H9 (cell line): ENCODE results near the gene MLIP. TPM values are rescaled to one million over a fixed set of nuclear protein-coding genes. Genes with fewer than 3 reads are reported as not detected.

Experiments used
- DNase-seq: peaks from one replicate; pipeline ENCODE4 v3.0.0-alpha.2; 2017
- H2AFZ ChIP-seq: one replicate; pipeline ENCODE4 v1.6.1; 2013; ENCODE audit warnings: mild to moderate bottlenecking, low read length, control low read depth, moderate library complexity
- H2AK5ac ChIP-seq: 2 replicates; pipeline ENCODE4 v1.6.1; 2013; ENCODE audit warnings: low read length, control low read depth, mixed read lengths; ENCODE audit not compliant: insufficient read length
- H2BK120ac ChIP-seq: one replicate; pipeline ENCODE4 v1.6.1; 2013; ENCODE audit warnings: low read depth, mild to moderate bottlenecking, low read length, control low read depth, inconsistent platforms; ENCODE audit not compliant: poor library complexity, severe bottlenecking
- H2BK12ac ChIP-seq: 2 replicates; pipeline ENCODE4 v1.6.1; 2013; ENCODE audit warnings: low read length, control low read depth, mixed read lengths, low read depth; ENCODE audit not compliant: insufficient read length
- H2BK15ac ChIP-seq: 2 replicates; pipeline ENCODE4 v1.6.1; 2013; ENCODE audit warnings: low read depth, low read length, control low read depth
- H2BK20ac ChIP-seq: one replicate; pipeline ENCODE4 v1.6.1; 2013; ENCODE audit warnings: low read depth, mild to moderate bottlenecking, low read length, control low read depth, inconsistent platforms; ENCODE audit not compliant: poor library complexity, severe bottlenecking
- H2BK5ac ChIP-seq: 2 replicates; pipeline ENCODE4 v1.6.1; 2013; ENCODE audit warnings: low read length, control low read depth, mixed read lengths; ENCODE audit not compliant: insufficient read length
- H3K14ac ChIP-seq: 2 replicates; pipeline ENCODE4 v1.6.1; 2013; ENCODE audit warnings: low read length, control low read depth; ENCODE audit not compliant: insufficient read depth
- H3K18ac ChIP-seq: 2 replicates; pipeline ENCODE4 v1.6.1; 2013; ENCODE audit warnings: low read depth, mild to moderate bottlenecking, mixed read lengths, low read length, control low read depth; ENCODE audit not compliant: insufficient read length
- H3K23ac ChIP-seq: 2 replicates; pipeline ENCODE4 v1.6.1; 2013; ENCODE audit warnings: low read length, control low read depth, mixed read lengths, low read depth; ENCODE audit not compliant: insufficient read length
- H3K23me2 ChIP-seq: 2 replicates; pipeline ENCODE4 v1.6.1; 2013; ENCODE audit warnings: low read depth, mild to moderate bottlenecking, mixed read lengths, low read length, control low read depth; ENCODE audit not compliant: insufficient read length, poor library complexity, severe bottlenecking
- H3K27ac ChIP-seq: 2 replicates; pipeline ENCODE4 v1.5.1; 2013; ENCODE audit warnings: low read length, control low read depth, mixed read lengths, low read depth; ENCODE audit not compliant: insufficient read length
- H3K27me3 ChIP-seq: 2 replicates; pipeline ENCODE4 v1.6.1; 2013; ENCODE audit warnings: low read length, control low read depth, inconsistent platforms; ENCODE audit not compliant: insufficient read depth
- H3K4ac ChIP-seq: 2 replicates; pipeline ENCODE4 v1.6.1; 2013; ENCODE audit warnings: low read depth, mild to moderate bottlenecking, control low read depth, inconsistent platforms, low read length, moderate library complexity
- H3K4me1 ChIP-seq: 2 replicates; pipeline ENCODE4 v1.6.1; 2013; ENCODE audit warnings: low read length, control low read depth, inconsistent platforms; ENCODE audit not compliant: insufficient read depth
- H3K4me2 ChIP-seq: 2 replicates; pipeline ENCODE4 v1.6.1; 2013; ENCODE audit warnings: low read length, control low read depth, mixed read lengths; ENCODE audit not compliant: insufficient read length, insufficient read depth
- H3K56ac ChIP-seq: 2 replicates; pipeline ENCODE4 v1.6.1; 2013; ENCODE audit warnings: low read depth, mild to moderate bottlenecking, mixed read lengths, low read length, control low read depth; ENCODE audit not compliant: insufficient read length
- H3K79me1 ChIP-seq: 2 replicates; pipeline ENCODE4 v1.6.1; 2013; ENCODE audit warnings: low read depth, mild to moderate bottlenecking, moderate library complexity, low read length, control low read depth, inconsistent platforms; ENCODE audit not compliant: insufficient read depth, poor library complexity, severe bottlenecking
- H3K79me2 ChIP-seq: 2 replicates; pipeline ENCODE4 v1.6.1; 2013; ENCODE audit warnings: low read length, control low read depth, inconsistent platforms; ENCODE audit not compliant: insufficient read depth
- H3K9ac ChIP-seq: 2 replicates; pipeline ENCODE4 v1.6.1; 2013; ENCODE audit warnings: low read length, control low read depth, mixed read lengths; ENCODE audit not compliant: insufficient read length; ENCODE audit errors: extremely low read depth
- H3K9me3 ChIP-seq: one replicate; pipeline ENCODE4 v1.6.1; 2013; ENCODE audit warnings: low read depth, low read length, inconsistent platforms; ENCODE audit not compliant: control insufficient read depth
- H3T11ph ChIP-seq: one replicate; pipeline ENCODE4 v1.6.1; 2013; ENCODE audit warnings: mild to moderate bottlenecking, low read length, control low read depth, inconsistent platforms
- H4K20me1 ChIP-seq: one replicate; pipeline ENCODE4 v1.6.1; 2013; ENCODE audit not compliant: control insufficient read depth, insufficient read length, insufficient read depth
- H4K5ac ChIP-seq: 2 replicates; pipeline ENCODE4 v1.6.1; 2013; ENCODE audit warnings: low read depth, mild to moderate bottlenecking, mixed read lengths, low read length, control low read depth; ENCODE audit not compliant: insufficient read length
- H4K8ac ChIP-seq: replicated peaks from 2 replicates; pipeline ENCODE4 v1.6.1; 2013; ENCODE audit warnings: low read length, control low read depth, mixed read lengths, low read depth; ENCODE audit not compliant: insufficient read length
- H4K91ac ChIP-seq: 2 replicates; pipeline ENCODE4 v1.6.1; 2013; ENCODE audit warnings: low read depth, mild to moderate bottlenecking, moderate library complexity, mixed read lengths, low read length, control low read depth; ENCODE audit not compliant: insufficient read length
- H3K27ac Mint-ChIP-seq, 3 experiments: 2 replicates in 2 of 3; 3 replicates in 1 of 3; pipeline ENCODE4 v1.8.0; 2020 to 2021; ENCODE audit warnings: mixed read lengths in 3 of 3, mild to moderate bottlenecking in 1 of 3, moderate library complexity in 1 of 3
- H3K27me3 Mint-ChIP-seq: 2 replicates; pipeline ENCODE4 v1.8.0; 2021; ENCODE audit warnings: low read depth, mild to moderate bottlenecking, moderate library complexity, mixed read lengths
- H3K36me3 Mint-ChIP-seq, 3 experiments: 2 replicates in 2 of 3; 3 replicates in 1 of 3; pipeline ENCODE4 v1.8.0; 2020 to 2021; ENCODE audit warnings: low read depth in 3 of 3, mixed read lengths in 3 of 3; ENCODE audit not compliant: insufficient read depth in 1 of 3
- H3K4me1 Mint-ChIP-seq, 2 experiments: 2 replicates each; pipeline ENCODE4 v1.8.0; 2020; ENCODE audit warnings: mixed read lengths in 2 of 2
- H3K4me3 Mint-ChIP-seq, 2 experiments: 2 replicates in 1 of 2; 3 replicates in 1 of 2; pipeline ENCODE4 v1.8.0; 2020 to 2021; ENCODE audit warnings: mild to moderate bottlenecking in 2 of 2, mixed read lengths in 2 of 2, moderate library complexity in 1 of 2
- H3K9me3 Mint-ChIP-seq, 2 experiments: 2 replicates in 1 of 2; 3 replicates in 1 of 2; pipeline ENCODE4 v1.8.0; 2020; ENCODE audit warnings: mild to moderate bottlenecking in 2 of 2, mixed read lengths in 2 of 2, moderate library complexity in 1 of 2
- CTCF ChIP-seq: fragments of 200-600 bp; sonication (generic); conservative IDR thresholded peaks from 3 replicates; pipeline ENCODE4 v1.8.0; 2021; ENCODE audit warnings: antibody characterized with exemption, mild to moderate bottlenecking
- WGBS: extraction: QIAGEN DNeasy Blood & Tissue Kit; methylation state at CpG from one replicate; pipeline ENCODE4 v1.1.7; 2013; ENCODE audit warnings: missing lambda C conversion rate, low lambda C conversion rate, mixed read lengths; ENCODE audit not compliant: insufficient read length; ENCODE audit errors: extremely low coverage; 5-methylcytosine and 5-hydroxymethylcytosine counted together
- total RNA-seq: library from RNA; stranded (reverse); gene quantifications from 2 replicates; pipeline ENCODE4 v1.2.1, GENCODE V29; 2021

MLIP gene
- total RNA-seq, 1 experiment from 2014 or later: not detected

GRCh38 chr6:54083287-54083686, 28.0 kb upstream of the MLIP start:
- Histone ChIP-seq H3K18ac (no peak overlapping the region), H4K91ac (no peak overlapping the region), H3K27me3 (no peaks in the 10 kb centered on the region), H3K4ac (no peak overlapping the region), H3K79me1 (no peaks in the 10 kb centered on the region), H2BK15ac (no peak overlapping the region), H3K23ac (no peak overlapping the region), H3K4me2 (no peak overlapping the region), H4K5ac (no peak overlapping the region), H3K9ac (no peak overlapping the region), H2BK5ac (no peak overlapping the region), H2BK20ac (no peak overlapping the region), H3K27ac (no peak overlapping the region), H3T11ph (no peak overlapping the region), H4K8ac (no peak overlapping the region), H3K9me3 (no peaks in the 10 kb centered on the region), H3K56ac (no peak overlapping the region), H3K14ac (no peak overlapping the region), H3K79me2 (no peaks in the 10 kb centered on the region), H4K20me1 (no peaks in the 10 kb centered on the region), H2AFZ (no peak overlapping the region), H2BK120ac (no peak overlapping the region), H3K23me2 (no peaks in the 10 kb centered on the region), H2BK12ac (no peak overlapping the region), H2AK5ac (no peak overlapping the region), H3K4me1 (no peaks in the 10 kb centered on the region)
- Mint-ChIP-seq H3K9me3 (0 out of 5 replicates have a peak, but pooled peaks cover 0 to 2% of the 10 kb centered on the region in 2 experiments), H3K4me1 (no peaks in the 10 kb centered on the region), H3K36me3 (no peaks in the 10 kb centered on the region), H3K27me3 (no peaks in the 10 kb centered on the region), H3K27ac (no peak overlapping the region), H3K4me3 (no peak overlapping the region)
- WGBS: no CpG with 5 or more reads among the region's 3 CpGs
- no peak for TF ChIP-seq CTCF
- no peak for DNase-seq
